Measurements from ENCODE around the gene CDH4. TPM values are rescaled to one million over a fixed set of nuclear protein-coding genes. Genes with fewer than 3 reads are reported as not detected.

Gene CDH4
- total RNA-seq, result 7.4 and 21.2 TPM in 2 replicates

GRCh38 chr20:61251529-61252393 is at the start of gene CDH4:
Gene CDH4 (plus strand): TSS chr20:61252261.

Measured in epithelial cell of alveolus of lung (primary cell).